Measurements from ENCODE around the gene ISM1. TPM values are rescaled to one million over a fixed set of nuclear protein-coding genes. Genes with fewer than 3 reads are reported as not detected.

ISM1 gene
- total RNA-seq, 6 donors from 2014 or later: 2.2 to 7.4 (median 2.3) TPM; not detected in 1

DNA sequence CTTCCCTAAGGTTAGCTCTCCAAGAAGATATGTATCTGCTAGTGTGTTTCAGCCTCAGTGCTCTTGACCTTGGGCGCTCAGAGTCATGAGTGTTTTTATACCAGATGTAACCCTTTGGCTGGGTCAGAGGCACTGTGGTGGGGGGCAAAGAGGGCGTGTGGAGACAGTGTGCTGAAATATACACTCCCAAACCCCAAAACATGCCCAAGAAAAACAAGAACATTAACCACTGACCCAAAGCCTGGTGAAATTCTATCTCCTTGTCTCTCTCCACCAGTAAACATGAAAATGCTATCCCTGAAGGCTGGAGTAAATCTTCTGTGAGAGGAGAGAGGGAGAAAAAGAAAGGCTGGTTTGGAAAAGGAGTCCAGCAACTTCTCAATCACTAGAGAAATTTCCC is 47.9 kb downstream of the ISM1 start:
- no peak overlapping the region for H3K4me3 ChIP-seq
- H3K27ac ChIP-seq: no peak overlapping the region
- no peaks in the 10 kb centered on the region for H3K9me3 ChIP-seq
- TF ChIP-seq EP300 (IDR thresholded peaks at IDR 0.05) (no peak), POLR2AphosphoS5 (IDR thresholded peaks at IDR 0.05) (no peak), POLR2A (IDR thresholded peaks at IDR 0.05) (no peak)
- TF ChIP-seq, protein P1, sequence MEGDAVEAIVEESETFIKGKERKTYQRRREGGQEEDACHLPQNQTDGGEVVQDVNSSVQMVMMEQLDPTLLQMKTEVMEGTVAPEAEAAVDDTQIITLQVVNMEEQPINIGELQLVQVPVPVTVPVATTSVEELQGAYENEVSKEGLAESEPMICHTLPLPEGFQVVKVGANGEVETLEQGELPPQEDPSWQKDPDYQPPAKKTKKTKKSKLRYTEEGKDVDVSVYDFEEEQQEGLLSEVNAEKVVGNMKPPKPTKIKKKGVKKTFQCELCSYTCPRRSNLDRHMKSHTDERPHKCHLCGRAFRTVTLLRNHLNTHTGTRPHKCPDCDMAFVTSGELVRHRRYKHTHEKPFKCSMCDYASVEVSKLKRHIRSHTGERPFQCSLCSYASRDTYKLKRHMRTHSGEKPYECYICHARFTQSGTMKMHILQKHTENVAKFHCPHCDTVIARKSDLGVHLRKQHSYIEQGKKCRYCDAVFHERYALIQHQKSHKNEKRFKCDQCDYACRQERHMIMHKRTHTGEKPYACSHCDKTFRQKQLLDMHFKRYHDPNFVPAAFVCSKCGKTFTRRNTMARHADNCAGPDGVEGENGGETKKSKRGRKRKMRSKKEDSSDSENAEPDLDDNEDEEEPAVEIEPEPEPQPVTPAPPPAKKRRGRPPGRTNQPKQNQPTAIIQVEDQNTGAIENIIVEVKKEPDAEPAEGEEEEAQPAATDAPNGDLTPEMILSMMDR (IDR thresholded peaks at IDR 0.05): no peak
- no peak for DNase-seq
- WGBS, 2 donors: 64 to 86% methylated on average over 2 of the region's 2 CpGs
- H3K36me3 ChIP-seq: no peaks in the 10 kb centered on the region
- peaks cover 0 to 14% (median 3%) of the 10 kb centered on the region in 4 donors for H3K4me1 ChIP-seq
- no peak for ATAC-seq (ENCODE audit: low FRiP score in 2 of 2)
- H3K27me3 ChIP-seq: no peaks in the 10 kb centered on the region

DNA sequence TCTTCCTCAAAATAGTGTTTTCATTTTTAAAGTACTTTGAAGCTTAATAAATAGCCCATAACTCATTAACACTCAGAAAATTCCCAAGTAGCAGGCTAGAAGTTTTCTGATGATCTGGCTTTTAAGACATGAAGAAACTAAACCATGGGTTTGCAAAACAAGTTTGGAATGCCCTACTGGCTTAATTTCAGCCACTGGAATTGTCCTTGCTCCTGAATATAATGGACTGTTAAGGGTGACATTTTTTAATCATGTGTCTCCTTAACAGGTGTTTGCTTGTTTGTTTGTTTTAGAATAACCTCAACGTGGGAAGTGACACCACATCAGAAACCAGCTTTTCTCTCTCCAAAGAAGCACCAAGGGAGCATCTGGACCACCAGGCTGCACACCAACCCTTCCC is 49.1 kb downstream of the ISM1 start:
- Histone ChIP-seq H3K4me1 (peaks cover 0 to 15% (median 12%) of the 10 kb centered on the region in 4 donors), H3K27ac (peak overlapping the region in 1 of 4 donors; percentile 4), H3K36me3 (no peaks in the 10 kb centered on the region), H3K4me3 (no peak overlapping the region), H3K27me3 (no peaks in the 10 kb centered on the region), H3K9me3 (no peaks in the 10 kb centered on the region)
- no peak for DNase-seq
- TF ChIP-seq POLR2AphosphoS5 (IDR thresholded peaks at IDR 0.05) (no peak), POLR2A (IDR thresholded peaks at IDR 0.05) (no peak), EP300 (IDR thresholded peaks at IDR 0.05) (no peak)
- TF ChIP-seq, protein P1 (IDR thresholded peaks at IDR 0.05): no peak
- no peak for ATAC-seq (ENCODE audit: low FRiP score in 2 of 2)
- 46 to 60% methylated on average over 1 of the region's 1 CpG for WGBS, 2 donors

- H3K27me3 ChIP-seq: no peaks in the 10 kb centered on the region
- peak overlapping the region in 1 of 4 donors; percentile 50 for H3K27ac ChIP-seq
- 47 to 60% methylated on average over 3 of the region's 3 CpGs for WGBS, 2 donors
- TF ChIP-seq, protein P1 (IDR thresholded peaks at IDR 0.05): no peak
- peak in 1 of 4 donors; percentile 37 for TF ChIP-seq EP300 (IDR thresholded peaks at IDR 0.05)
- no peak overlapping the region for H3K4me3 ChIP-seq
- no peaks in the 10 kb centered on the region for H3K36me3 ChIP-seq
- no peaks in the 10 kb centered on the region for H3K9me3 ChIP-seq
- no peak for DNase-seq
- H3K4me1 ChIP-seq: peaks cover 0 to 15% (median 12%) of the 10 kb centered on the region in 4 donors
- no peak for ATAC-seq (ENCODE audit: low FRiP score in 2 of 2)
These were observed 50.0 kb downstream of the ISM1 start for GRCh38 chr20:13271098-13271497.

DNA sequence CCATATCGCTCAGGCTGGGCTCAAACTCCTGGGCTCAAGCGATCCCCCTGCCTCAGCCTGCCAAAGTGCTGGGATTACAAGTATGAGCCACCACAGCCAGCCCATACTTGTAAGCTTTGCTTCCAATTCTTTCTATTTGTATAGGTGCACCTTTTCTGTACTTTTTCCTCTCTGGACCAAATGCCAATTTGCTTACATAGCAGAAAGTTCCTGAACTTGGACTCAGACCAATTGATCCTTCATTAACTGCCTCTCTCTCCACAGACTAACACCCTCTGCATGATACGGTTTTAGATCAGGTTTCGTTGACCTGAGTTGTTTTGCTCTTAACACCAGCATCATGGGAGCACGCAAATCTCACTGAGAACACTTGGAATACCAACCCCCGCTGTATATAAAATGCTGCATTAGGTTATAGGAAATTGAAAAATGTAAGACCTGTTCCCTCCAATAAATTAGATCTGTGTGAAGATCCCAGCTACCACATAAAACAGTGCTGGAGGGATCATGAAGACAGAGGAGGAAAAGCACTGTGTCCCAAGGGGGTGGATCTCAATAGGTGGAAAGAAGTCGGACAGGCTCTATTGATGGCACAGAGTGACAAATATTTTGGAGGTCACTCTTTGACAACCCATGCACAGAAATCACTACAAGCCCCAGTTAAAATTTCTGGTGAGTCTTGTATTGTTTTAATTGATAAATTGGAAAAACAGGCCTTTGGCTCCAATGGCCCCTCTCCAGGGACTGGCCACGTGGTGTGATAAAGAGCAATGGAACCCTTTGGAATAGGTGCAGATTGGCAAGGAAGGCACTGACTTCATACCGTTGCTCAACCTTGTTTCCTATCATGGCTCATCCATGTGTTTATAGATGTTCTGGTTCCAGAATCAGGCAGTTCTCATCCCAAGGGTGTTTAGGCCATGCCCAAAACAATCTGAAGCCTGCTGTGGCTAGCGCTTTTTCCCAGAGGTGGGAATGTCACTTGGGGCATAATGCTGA is 51.2 kb downstream of the ISM1 start:
- H3K36me3 ChIP-seq: no peaks in the 10 kb centered on the region
- 89 to 90% methylated on average over 10 of the region's 10 CpGs for WGBS, 2 donors
- no peak for ATAC-seq (ENCODE audit: low FRiP score in 2 of 2)

More for the DNA sequence above, 51.2 kb downstream of the ISM1 start:
- Histone ChIP-seq H3K4me1 (peaks cover 0 to 15% (median 12%) of the 10 kb centered on the region in 4 donors), H3K27ac (peak overlapping the region in 2 of 4 donors; percentile 17 to 50), H3K27me3 (no peaks in the 10 kb centered on the region), H3K9me3 (no peaks in the 10 kb centered on the region), H3K4me3 (no peak overlapping the region)
- TF ChIP-seq EP300 (IDR thresholded peaks at IDR 0.05) (no peak), POLR2A (IDR thresholded peaks at IDR 0.05) (no peak), POLR2AphosphoS5 (IDR thresholded peaks at IDR 0.05) (no peak)
- TF ChIP-seq, protein P1 (IDR thresholded peaks at IDR 0.05): no peak
- DNase-seq: no peak

Measured in upper lobe of left lung (tissue), 6 donors.